Hair follicular keratinocyte (primary cell): ENCODE results near the gene TMEM59L. TPM values are rescaled to one million over a fixed set of nuclear protein-coding genes. Genes with fewer than 3 reads are reported as not detected.

Source experiments
- total RNA-seq: library from RNA; depleted of rRNA; stranded (reverse); fragments of >200 nt; gene quantifications from 2 replicates; pipeline ENCODE4 v1.2.3, GENCODE V29; 2015

TMEM59L gene
- not detected in 2 replicates for total RNA-seq

GRCh38 chr19:18612772-18613588, at the start of gene TMEM59L:
Gene TMEM59L (plus strand): TSS chr19:18612870. CDS start chr19:18612959, 89 bp downstream.

DNA sequence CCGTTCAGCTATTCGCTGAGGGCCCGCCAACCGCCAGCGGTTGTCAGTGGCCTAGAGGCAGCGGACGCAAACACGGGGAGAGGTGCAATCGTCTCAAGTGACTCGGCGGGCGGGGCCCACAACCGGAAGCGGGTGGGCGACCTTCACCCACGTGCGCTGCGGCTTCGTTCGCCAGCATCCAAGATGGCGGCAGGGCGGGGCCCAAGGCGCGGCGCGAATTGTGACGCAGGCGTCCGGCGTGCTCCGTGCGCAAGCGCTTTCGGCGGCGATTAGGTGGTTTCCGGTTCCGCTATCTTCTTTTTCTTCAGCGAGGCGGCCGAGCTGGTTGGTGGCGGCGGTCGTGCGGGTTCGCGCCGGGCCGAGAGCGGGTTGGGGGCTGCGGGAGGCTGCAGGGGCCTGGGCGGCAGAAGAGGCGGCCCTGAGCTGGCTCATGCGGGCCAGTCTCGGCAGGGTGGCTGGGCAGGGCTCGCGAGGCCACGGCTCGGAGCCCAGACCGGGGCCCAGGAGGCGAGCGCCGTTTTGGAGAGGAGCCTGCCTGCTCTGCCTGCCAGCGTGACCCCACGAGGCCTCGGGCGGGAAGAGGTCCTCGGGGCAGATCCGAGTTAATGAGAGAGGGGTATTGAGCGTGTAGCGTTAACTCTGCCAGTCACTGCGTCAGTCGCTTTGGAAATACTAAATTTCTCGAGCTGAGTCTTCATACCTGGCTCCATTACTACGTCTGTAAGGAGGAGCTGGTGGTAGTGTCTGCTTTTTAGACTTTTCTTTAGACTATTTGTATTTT, 40.9 kb upstream of the TMEM59L start, which contains the start of gene UBA52:
Gene UBA52 (plus strand): TSS at position 294 of the 781 bp plus-strand sequence. CDS start 1,444 bp downstream, outside the sequence.

DNA sequence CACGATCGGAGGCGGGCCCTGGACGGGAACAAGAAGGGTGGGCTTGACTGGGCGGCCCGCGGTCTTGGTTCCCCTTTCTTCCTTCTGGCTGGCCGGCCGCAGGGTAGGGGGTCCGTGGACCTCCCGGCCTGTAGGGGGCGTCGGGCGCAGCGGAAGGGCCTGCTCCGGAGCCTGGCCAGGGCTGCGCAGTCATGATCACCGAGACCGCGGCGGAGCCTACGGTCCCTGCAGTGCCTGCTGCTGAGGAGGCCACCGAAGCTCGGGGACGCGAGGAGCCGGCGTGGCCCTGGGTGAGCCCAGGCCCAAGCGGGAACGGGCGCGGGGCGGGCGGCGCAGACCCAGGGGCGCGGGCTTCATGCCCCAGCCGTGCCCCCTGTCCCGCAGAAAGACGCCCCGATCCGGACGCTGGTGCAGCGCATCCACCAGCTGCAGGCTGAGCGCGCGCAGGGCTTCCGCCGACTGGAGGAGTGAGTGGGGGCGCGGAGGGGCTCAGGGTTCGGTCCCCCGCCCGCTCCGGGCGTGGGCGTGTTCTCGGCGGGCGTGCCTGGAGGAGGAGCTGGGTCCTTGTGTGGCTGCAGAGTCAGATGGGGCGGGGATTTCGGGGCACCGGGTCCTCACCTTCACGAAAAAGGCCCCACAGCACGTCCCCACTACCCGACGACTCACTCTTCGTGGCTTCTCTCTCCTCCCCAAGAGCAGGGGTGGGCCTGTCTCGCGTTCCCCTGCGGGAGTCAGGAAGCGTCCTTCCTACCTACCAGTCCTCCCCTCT, 23.9 kb upstream of the TMEM59L start, which contains the start of gene REX1BD:
Gene REX1BD (plus strand): TSS at position 188 of the 769 bp plus-strand sequence. CDS start 4 bp downstream, at position 192.

DNA sequence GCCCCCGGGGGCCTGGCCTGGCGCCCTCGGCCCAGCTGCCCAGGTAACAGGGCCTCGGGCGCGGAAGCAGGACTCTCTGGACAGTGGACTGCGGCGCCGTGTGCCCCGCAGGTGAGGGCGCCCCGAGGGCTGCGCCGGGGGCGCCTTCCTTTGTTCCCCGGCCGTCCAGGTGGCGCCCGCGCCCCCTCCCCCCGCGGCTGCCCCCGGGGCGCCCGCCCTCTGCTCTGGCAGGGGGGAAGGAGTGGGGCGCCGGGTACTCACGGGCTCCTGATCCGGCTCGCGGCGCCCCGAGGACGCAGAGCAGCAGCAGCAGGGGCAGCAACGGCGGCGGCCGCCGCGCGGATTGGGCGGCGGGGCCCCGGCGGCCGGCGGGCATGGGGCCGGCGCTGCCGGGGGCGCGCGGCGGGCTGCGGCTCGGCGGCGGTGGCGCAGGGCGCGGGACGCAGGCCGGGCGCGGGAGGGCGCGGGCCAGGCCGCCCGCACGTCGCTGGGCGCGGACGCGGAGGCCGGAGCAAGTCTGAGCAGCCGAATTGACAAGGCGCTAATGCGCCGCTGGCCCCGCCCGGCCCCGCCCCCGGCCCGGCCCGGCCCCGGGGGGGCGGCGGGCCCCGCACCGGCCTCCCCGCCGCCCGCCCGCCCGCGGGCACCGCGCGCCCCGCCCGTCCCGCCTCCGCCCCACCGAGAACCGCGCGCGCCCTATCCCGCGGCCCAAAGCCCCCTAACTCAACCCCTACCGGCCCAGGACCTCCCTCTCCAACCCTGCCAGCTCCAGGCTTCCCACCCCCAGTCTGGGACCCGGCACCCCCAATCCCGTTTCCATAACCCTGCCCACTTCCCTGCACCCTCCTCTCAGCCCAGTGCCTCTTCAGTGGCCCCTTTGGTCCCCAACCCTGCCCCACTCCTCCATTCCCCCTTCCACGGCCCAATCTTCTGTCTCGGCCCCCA, 6.1 kb upstream of the TMEM59L start, which contains the start of gene CRLF1:
Gene CRLF1 (minus strand): TSS at position 519 of the 945 bp plus-strand sequence. CDS start 143 bp downstream, at position 376.

DNA sequence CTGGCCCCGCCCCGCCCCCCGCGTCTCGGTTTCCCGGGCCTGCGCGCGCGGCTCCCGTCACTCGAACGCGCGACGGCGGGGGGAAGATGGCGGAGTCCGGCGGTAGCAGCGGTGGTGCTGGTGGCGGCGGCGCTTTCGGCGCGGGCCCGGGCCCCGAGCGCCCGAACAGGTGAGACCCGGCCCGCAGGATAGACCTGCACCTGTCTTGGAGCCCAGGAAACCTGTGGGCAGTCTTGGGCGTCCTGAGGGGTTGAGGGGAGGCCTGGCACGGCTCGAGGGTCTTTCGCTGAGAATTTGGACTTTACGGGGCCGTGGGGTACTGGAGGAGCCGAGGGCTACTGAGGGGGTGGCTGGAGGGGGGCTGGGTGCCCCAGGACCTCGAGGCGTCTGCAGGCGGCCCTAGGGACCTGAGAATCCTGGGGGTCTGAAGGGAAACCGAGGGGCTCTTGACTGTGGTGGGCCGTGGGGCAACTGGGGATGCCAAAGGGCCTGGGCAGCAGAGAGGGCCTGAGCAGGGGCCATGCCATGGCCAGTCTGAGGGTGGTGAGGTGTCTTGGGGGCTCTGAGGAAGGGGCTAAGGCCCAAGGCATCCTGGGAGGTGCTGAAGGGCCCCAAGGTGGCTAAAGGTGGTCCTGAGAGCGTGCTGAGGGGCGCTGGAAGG, 24.4 kb downstream of the TMEM59L start, which contains the start of gene KLHL26:
Gene KLHL26 (plus strand): TSS at position 60 of the 661 bp plus-strand sequence. CDS start 27 bp downstream, at position 87.

Other genes with a start within 250 kb of the TMEM59L start
- gene GDF15, start 226.7 kb upstream of the TMEM59L start, total RNA-seq = 2.2 and 30.3 TPM in 2 replicates
- not detected in 2 replicates for gene LRRC25, start 215.2 kb upstream of the TMEM59L start, total RNA-seq
- 65.4 and 73.2 TPM in 2 replicates for gene SSBP4, start 193.5 kb upstream of the TMEM59L start, total RNA-seq
- gene ISYNA1, start 174.7 kb upstream of the TMEM59L start, total RNA-seq = 14.0 and 15.5 TPM in 2 replicates
- 16.2 and 20.6 TPM in 2 replicates for gene ELL, start 90.8 kb upstream of the TMEM59L start, total RNA-seq
- gene FKBP8, start 69.3 kb upstream of the TMEM59L start, total RNA-seq = 300 and 360 TPM in 2 replicates
- gene KXD1, start 55.0 kb upstream of the TMEM59L start, total RNA-seq = 176 and 181 TPM in 2 replicates
- gene UBA52, start 41.0 kb upstream of the TMEM59L start, total RNA-seq = 814 and 912 TPM in 2 replicates
- gene REX1BD, start 24.1 kb upstream of the TMEM59L start, total RNA-seq = 147 and 161 TPM in 2 replicates
- 0.31 and 1.1 TPM in 2 replicates for gene CRLF1, start 6.1 kb upstream of the TMEM59L start, total RNA-seq
- gene KLHL26, start 24.2 kb downstream of the TMEM59L start, total RNA-seq = 2.7 and 5.9 TPM in 2 replicates
- 0.80 and 3.0 TPM in 2 replicates for gene CRTC1, start 70.8 kb downstream of the TMEM59L start, total RNA-seq
- gene COMP, start 178.4 kb downstream of the TMEM59L start, total RNA-seq = not detected in 2 replicates
- 51.6 and 56.0 TPM in 2 replicates for gene UPF1, start 219.1 kb downstream of the TMEM59L start, total RNA-seq